HG02610 (cell line): ENCODE data around the gene NATD1.

Experiments
- ATAC-seq: cut with Tn5 transposase; IDR thresholded peaks from one replicate; pipeline ENCODE4 v1.9.1; 2021; ENCODE audit warnings: mild to moderate bottlenecking, moderate library complexity; ENCODE audit not compliant: unreplicated experiment

Gene NATD1

DNA sequence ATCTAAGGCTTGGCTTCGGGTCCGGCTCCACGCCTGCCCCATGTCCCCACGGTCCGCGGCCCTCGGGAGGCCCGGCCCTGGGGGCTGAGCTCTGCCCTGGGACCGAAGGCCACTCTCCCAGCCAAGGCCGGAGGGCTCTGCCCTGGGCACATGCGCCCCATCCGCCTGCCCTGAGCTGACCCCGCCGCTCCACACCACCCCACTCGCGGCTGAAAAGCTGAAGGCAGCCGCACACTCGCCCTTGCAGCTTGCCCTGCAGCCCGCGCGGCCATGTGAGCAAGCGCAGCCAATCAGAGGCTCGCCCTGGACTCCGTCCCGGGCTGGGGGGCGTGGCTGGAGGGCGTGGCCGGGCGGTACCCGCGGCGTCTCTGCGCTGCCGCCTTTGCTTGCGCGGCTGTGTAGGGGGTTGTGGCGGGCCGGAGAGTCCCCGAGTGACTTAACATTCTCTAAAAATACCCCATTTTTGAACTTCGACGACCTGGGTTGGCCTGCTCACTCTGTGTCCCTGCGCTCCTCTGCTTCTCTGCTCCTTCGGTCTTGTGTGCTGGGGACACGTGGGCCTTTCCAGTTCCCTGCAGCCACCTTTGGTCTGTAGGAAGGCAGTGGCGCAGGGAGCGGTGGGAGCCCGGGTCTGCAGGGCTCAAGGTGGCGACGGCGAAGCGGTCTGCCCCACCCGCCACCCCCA is 22.5 kb upstream of the NATD1 start:
- peak; percentile 95 for ATAC-seq

DNA sequence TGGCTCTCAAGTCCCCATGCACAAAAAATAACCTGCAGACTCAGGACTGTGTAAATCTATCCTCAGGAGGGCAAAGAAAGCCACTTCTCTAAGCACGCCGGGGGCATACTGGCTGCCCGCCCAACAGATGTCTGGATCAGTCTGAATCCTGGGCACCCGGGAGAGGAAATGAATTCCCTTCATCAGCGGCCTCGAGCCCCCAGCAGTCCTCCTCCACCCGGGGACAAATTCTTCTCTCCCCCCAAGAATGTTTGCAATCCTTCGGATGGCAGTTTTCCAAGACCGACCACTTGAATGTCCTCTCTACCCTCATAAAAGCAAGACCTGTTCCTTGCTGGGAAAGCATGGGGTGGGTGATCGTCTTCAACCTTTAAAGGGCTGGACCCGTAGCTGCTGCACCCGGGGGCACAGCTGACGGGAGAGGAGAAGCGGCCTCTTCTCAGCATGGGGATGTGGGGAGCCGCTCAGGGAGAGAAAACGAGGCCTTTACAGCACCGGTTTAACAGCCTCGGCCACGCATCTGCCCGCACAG is 21.9 kb upstream of the NATD1 start:
- ATAC-seq = peak; percentile 3

DNA sequence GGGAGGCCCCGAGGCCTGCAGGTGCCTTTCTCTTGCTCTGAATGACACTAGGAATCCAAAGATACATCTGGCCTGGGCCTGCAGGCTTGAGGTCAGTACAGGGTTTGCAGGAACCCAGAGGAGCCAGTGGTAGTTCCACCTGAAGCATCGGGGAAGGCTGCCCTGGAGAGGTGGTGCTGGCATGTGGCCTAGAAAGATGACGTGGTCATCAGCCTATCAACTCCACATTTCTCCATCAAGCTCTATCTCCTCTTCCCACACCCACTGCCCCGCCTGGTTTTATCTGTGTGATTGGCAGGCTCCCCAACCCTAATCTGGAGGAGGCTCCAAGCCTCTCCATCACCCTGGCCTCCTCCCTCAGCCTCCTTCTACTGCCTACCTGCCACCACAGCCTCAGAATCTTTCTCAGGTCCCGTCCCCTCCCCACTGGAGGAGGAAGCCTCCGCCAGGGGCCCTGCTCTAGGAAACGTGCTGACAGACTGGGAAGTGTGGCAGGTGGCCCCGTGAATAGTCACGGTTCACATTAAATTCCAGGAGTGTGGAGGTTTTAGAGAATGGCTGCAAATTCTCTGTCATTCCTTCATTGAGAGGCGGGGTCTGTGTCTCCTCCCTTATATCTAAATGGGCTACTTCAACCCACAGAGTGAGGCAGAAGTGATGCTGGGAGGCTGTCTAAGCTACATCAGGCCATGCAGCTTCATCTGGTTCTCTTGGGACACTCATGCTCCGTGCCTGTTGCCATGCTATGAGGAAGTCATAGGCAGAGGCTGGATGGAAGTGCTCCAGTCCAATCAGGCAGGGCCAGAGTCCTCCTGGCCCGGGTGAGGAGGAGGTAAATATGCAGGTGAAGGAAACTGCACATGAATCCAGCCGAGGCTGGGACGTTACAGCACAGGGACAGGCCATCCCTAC is 19.9 kb upstream of the NATD1 start:
- no peak for ATAC-seq

DNA sequence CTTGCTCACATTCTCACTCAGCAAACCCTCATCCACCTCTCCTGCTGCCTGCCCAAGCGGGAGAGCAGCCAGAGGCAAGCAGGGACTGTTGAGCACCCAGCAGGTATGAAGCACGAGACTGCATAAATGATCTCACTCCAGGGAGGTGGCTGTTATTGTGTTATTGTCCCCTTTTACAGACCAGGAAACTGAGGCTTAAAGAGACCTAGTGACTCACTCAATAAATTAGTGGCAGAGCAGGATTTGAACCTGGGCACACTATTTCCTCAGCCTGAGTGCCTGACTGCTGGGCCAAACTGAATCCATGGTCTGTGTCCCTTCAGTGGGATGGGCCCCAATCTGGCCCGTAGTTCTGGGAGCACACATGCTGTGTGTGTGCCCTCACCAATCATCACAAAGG is 19.0 kb upstream of the NATD1 start:
- ATAC-seq = no peak

DNA sequence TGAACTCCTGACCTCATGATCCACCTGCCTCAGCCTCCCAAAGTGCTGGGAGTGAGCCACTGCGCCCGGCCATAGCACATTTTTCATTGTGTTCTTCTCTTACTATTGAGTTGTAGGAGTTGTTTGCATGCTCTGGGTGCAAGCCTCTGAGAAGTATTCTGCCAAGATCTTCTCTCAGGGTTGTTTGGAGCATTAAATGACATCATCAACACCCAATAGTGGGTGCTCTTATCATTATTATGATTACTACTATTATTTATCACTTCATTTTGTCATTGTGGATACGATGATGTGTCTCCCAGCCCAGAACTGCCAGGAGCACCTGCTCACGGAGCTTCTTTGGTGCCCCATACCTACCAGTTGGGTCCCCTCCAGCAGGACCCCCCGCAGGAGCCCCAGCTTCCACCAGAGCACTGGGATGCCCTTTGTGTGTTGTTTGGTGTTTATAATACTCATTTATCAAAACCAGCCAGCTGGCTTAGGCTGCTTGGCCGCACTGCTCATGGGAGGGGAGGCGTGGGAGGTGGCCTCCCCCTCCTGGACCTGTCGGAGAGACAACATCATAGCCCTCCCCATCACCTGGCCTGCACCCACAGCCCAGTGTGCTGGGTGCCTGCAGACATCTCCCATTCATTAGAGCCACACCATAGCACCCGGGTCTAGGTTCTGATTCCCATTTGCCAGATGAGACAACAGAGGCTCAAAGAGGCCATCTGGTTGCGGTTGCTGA is 18.4 kb upstream of the NATD1 start:
- ATAC-seq = no peak

DNA sequence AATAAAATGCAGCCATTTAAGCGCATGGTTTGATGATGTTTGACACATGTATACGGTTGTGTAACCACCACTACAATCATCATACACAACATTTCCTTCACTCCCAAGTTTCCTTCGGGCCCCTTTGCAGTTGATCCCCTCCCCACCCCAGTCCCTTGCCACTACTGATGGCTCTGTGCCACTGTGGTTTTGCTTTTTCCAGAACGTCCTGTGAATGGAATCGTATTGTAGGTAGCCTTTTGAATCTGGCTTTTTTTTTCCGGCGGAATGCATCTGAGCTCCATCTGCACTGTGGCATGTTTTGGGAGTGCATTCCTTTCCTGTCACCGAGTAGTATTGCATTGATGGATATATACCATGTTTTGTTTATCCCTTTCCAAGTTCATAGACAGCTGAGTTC is 16.2 kb upstream of the NATD1 start:
- no peak for ATAC-seq

DNA sequence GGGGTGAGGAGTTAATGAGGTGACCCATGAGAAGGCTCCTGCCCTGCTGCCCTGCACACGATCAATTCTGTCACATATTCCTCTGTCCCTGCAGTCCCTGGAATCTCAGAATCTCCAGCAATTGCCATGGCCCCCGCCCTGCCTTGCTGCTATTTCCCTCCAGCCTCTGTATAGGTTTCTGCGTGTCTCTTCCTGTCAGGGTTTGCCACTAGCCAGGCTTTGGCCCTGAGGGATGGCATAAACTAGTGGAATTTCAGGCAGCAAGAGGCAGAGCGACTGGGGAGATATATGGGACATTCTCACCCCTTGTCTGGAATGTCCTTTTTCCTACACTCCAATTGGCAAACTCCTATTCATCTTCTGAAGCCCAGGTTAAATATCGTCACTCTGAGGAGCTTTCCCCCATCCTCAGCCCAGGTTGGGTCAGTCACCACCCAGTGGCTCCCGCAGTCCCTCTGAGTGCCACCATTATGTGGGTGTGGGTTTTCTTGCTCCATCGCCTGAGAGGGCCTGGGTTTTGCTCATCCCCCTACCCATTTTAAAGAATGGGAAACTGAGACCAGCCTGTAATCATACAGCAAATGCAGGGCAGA is 15.5 kb upstream of the NATD1 start:
- ATAC-seq = no peak

DNA sequence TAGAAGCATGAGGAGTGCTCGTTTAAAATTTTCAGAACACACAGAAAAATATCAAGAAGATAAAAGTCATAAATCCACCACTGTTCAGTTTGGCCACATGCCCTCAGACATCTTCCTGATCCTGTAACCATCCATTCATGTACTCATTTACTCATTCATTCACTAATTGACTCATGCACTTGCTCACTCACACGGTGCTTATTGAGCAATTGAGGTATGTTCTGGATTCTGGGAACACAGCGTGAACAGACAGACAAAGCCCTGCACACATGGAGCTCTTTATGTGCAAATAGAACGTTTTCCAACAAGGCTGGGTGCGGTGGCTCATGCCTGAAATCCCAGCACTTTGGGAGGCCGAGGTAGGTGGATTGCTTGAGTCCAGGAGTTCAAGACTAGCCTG is 10.2 kb upstream of the NATD1 start:
- no peak for ATAC-seq

DNA sequence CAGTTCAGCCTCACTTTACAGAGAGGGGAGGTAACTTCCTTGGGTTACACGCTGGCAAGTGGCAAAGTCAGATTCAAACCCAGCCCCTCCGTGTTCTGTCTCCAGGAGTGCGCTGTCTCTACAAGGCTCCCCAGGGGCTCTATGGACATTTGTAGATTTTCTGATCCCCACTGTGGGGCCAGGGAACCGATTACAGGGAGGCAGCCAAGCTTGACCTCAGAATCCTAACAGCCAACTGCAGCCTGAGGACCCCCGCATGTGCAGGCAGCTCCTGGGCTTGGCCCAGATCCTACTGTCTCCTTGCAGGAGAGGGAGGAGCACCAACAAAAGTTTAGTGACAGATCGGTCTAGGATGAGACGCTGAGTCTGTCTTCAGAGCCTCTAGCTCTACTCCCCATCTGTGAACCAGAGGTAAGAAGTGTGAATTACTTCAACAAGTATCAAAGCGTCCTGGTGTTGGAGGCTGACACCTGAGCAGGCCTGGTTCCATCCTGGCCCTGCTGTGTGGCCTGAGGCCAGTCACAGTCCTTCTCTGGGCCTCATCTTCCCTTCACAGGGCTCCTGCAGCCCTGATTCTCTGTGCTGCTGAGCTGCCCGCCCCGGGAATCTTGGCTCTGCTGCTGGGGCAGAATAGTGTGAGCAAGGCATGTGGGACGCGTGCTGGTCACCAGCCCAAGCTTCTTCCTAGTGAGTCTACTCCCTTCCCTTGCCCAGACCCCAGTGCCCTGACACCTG is 9.2 kb upstream of the NATD1 start:
- ATAC-seq = no peak

DNA sequence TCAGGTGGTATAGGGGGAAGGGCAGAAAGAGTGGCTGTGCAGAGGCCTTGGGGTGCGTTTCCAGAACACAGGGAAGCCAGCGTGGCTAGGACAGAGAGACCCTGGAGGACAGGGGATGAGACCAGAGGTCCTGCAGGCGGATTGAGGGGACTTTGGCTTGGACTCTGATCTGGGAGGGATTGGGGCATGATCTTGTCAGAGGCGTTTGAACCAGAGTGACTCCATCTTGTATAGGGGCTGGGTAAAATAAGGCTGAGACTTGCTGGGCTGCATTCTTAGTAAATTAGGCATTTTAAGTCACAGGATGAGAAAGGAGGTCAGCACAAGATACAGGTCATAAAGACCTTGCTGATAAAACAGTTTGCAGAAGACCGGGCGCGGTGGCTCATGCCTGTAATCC is 5.4 kb upstream of the NATD1 start:
- ATAC-seq = no peak

DNA sequence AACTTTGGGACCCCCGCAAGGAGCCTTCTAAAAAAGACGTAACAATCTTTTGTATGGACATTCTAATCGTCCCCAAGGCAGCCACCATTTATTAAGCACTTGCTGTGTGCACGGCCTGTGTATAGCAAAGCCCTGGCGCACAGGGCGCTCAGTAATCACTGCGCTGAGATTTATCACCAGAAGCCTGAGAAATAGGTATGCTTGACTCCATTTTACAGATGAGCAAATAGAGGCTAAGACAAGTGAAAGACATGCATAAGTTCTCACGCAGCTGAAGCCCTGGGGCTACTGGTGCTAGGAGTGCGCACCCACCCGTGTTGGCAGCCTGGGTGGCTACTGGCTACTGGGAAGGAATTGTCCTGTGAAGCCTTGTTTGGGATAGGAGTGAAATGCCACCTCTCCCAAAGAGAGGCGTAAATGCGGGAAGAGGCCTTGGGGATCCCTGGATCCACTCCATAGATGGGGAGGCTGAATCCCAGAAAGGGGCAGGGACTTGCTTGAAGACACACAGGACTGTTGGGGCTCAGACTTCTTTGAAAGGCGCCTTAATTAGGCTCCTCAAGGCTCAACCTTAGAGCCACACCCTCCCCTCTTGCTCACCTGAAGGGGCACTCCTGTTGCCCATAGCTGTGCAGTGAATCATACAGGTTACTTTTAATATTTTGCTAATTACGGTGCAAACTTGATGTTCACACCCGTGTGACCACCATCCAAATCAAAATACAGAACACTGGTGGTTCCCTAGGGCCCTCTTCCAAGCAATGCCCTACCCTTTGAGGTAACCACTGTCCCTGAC is 634 bp upstream of the NATD1 start:
- peak; percentile 5 for ATAC-seq

DNA sequence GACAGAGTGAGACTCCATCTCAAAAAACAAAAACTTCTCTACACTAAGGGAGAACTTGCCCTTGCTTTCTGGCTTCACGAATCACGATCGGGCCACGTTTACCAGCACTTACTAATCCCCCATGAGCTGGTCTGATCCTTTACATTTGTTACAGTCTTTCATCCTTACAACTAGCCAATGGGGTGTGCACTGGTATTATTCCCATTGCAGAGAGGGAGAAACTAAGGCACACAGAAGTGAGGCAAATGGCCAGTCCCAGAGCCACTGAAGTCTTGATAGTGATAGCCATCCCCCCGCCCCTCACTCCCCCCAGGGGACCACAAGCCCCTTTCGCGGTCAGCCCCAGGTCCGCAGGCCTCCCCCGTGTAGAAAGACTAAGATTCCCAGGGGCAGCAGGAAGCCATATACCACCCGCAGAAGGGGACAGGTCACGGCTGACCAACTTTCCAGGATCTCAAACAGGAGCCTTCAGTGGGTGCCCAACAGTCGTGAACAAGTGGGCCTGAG is 868 bp downstream of the NATD1 start:
- ATAC-seq = no peak

DNA sequence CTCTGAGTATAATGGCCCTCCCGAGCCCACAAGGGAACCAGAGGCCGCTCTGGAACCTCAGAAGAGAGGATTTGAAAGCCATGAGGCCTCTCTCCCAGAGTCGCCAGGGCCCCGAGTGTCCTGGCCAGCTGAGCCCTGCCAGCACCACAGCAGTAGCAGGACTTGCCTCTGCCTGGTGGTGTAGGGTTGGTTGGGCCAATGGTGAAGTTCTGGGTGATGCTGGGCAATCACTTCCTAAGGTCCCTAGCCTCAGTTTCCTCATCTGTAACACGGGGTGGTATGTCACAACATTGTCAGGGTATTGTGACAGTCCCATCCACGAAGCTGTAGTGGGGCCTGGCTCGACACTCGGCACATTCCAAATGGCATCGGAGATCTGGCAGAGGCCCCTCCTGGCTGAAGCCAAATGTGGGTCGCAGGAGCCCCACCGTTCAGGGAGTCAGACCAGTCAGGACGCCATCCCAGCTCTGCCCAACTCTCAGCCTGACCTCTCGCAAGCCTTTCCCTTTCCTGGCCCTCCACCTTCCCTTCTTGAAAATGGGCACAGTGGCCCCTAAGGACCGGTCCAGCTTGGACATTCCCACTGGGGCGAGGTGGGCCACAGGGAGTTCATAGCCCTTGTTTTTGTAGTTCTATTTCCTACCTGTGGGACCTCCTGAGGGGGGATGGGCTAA is 1.7 kb downstream of the NATD1 start:
- ATAC-seq = no peak

DNA sequence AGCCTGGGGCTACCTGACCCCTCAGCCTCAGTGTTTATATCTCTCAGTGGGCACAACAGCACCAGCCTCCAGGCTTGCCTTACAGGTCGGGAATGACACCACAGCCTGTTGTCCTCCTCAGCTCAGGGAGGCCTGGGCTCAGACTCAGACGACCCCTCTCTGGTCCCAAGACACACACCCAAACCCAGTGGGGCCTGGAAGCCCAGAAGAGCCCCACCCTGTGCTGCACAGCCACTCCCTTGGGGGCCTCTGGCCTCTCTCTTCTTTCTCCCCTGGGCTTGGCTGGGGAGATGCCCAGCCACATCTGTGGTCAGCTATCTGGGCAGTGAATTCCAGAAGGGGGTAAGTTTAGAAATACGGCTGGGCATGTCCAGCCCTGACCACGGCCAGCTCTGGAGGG is 2.4 kb downstream of the NATD1 start:
- ATAC-seq = no peak

DNA sequence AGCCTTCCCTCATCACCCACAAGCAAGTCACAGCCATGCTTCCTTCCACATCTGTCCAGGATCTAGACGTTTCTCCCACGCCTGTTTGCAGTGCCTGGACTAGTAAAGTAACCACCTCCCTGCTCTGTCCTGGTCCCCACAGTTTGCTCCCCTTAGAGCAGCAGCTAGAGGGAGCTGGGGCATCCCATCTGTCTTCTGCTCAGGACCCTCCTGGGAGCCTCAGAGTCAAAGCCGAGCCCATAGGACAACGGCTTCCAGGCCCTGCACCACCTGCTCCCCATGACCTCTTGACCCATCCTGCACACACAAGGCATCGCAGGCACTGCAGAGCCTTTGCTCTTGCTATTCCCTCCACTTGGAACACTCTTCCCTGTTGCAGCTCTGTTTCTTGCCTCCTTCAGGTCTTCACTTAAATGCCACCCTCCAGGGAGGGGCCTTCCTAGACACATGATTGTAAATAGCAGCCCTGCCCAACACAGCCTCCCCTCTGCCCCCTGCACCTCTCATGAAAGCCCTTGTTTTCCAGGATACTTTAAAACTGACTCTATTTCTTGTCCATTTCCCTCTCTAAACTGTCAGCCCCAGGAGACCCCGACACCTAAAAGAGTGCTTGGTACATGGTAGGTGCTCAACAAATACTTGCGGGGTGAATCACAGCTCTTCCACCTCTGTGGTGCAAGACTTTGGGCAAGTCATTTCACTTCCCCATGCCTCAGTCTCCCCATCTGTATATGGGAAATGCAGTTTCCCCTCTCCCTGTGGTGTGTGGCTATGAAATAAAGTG is 3.1 kb downstream of the NATD1 start:
- ATAC-seq = no peak

DNA sequence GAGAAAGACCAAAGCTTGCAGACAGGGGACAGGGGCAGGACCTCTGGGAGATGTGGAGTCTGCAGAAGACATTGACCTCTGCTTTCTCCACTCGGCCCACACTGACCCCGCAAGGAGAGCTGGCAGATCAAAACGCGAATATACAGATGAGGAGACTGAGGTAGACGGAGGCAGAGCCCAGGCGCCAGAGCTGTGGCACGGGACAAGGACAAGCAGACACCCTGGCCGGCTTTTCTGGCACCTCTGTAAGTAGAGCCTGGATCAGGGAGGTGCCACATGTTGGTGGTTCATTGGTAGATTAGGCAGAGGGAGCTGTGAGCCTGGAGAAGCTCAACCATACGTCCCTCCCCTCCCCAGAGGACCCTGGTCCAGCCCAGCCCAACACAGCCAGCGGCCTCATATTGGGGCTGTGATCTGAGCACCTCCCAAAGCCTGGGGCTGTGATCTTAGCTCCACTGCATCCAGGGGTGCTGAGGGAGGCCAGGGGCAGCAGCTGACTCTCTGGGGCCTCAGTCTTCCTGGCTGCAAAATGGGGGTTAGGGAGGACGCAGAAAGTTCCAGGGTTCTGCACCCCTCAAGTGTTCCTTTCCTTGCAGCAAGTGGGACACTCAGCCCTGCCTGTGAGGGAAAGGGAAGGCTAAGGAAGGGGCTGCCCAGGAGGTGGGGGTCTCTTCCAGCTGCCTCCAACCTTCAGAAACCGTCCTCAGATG is 4.0 kb downstream of the NATD1 start:
- no peak for ATAC-seq

DNA sequence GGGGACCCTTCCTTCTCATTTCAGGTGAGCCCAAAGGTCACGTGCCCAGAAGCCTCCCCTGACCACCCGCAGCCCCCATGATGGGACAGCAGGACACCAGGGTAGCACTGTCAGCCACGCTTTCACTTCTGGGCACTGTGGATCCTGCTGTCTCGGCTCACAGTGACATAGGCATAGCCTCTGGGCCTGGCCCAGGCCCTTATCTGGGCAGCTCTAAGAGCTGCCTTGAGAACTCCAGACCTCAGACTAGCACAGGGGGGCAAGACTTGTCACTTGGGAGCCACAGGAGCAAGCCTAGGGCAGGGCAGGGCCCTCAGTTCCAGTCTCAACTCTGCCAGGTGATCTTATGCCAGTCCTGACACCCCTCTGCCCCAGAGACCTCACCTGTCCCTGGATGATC is 4.7 kb downstream of the NATD1 start:
- no peak for ATAC-seq
